ENCODE results near the gene RNF31.

The RNF31 gene

GRCh38 chr14:24160850-24161804 lies 13.8 kb downstream of the RNF31 start, which contains the start of gene IRF9:
Gene IRF9 (plus strand): TSS chr14:24161265. CDS start chr14:24162145, 880 bp downstream.
- peak; percentile 88 for DNase-seq

- DNase-seq = no peak
Observed at GRCh38 chr14:24162093-24162492, 14.8 kb downstream of the RNF31 start.

GRCh38 chr14:24164518-24164991 lies 17.3 kb downstream of the RNF31 start:
- no peak for DNase-seq

GRCh38 chr14:24165785-24166184 lies 18.5 kb downstream of the RNF31 start:
- DNase-seq = no peak

GRCh38 chr14:24167469-24168114 lies 20.3 kb downstream of the RNF31 start:
- DNase-seq = no peak

- no peak for DNase-seq
Observed at GRCh38 chr14:24171422-24172260, 24.3 kb downstream of the RNF31 start, which contains the start of gene REC8. Gene REC8 (plus strand): TSS chr14:24172080. CDS start chr14:24172553, 473 bp downstream.

- DNase-seq = no peak
Observed at GRCh38 chr14:24172261-24172860, 25.1 kb downstream of the RNF31 start.

- DNase-seq = no peak
Observed at GRCh38 chr14:24172871-24173281, 25.6 kb downstream of the RNF31 start.

GRCh38 chr14:24176599-24176998 lies 29.3 kb downstream of the RNF31 start:
- DNase-seq = no peak

- DNase-seq = no peak
Observed at GRCh38 chr14:24177041-24177825, 29.9 kb downstream of the RNF31 start.

GRCh38 chr14:24177891-24178290 lies 30.6 kb downstream of the RNF31 start:
- no peak for DNase-seq

- DNase-seq = no peak
Observed at GRCh38 chr14:24178399-24179178, 31.3 kb downstream of the RNF31 start.

- no peak for DNase-seq
Observed at GRCh38 chr14:24179294-24179960, 32.1 kb downstream of the RNF31 start.

GRCh38 chr14:24179961-24180796 lies 32.9 kb downstream of the RNF31 start:
- DNase-seq = no peak

GRCh38 chr14:24181371-24182077 lies 34.2 kb downstream of the RNF31 start:
- no peak for DNase-seq

- DNase-seq = no peak
Observed at GRCh38 chr14:24182110-24182882, 35.0 kb downstream of the RNF31 start.

- no peak for DNase-seq
Observed at GRCh38 chr14:24183014-24183481, 35.8 kb downstream of the RNF31 start.
